H1 (cell line): Measurements from ENCODE around the gene MYO7B. TPM values are rescaled to one million over a fixed set of nuclear protein-coding genes. Genes with fewer than 3 reads are reported as not detected.

Source experiments
- BACH1 ChIP-seq: IDR thresholded peaks from 2 replicates; pipeline ENCODE4 v1.6.1; 2012; ENCODE audit warnings: low read length, improper control_type of control experiment
- BRCA1 ChIP-seq: IDR thresholded peaks from 2 replicates; pipeline ENCODE4 v1.6.1; 2012; ENCODE audit warnings: low read depth, low read length, improper control_type of control experiment
- CREB1 ChIP-seq: IDR thresholded peaks from 2 replicates; pipeline ENCODE4 v1.6.1; 2012; ENCODE audit warnings: inconsistent platforms
- EZH2 ChIP-seq: fragments of 200-600 bp; sonication (generic); IDR thresholded peaks from 2 replicates; pipeline ENCODE4 v1.7.1; 2012; ENCODE audit warnings: low read depth, mild to moderate bottlenecking, moderate library complexity, low read length, inconsistent platforms; ENCODE audit not compliant: severe bottlenecking
- GTF2F1 ChIP-seq: IDR thresholded peaks from 2 replicates; pipeline ENCODE4 v1.6.1; 2012; ENCODE audit warnings: low read depth, low read length, improper control_type of control experiment, borderline replicate concordance
- HDAC6 ChIP-seq: IDR thresholded peaks from one replicate; pipeline ENCODE4 v1.7.1; 2012; ENCODE audit warnings: low read depth, mild to moderate bottlenecking, inconsistent platforms, low read length, moderate library complexity
- MAFK ChIP-seq: IDR thresholded peaks from 2 replicates; pipeline ENCODE4 v1.6.1; 2012; ENCODE audit warnings: low read depth, mild to moderate bottlenecking, improper control_type of control experiment, low read length
- POU5F1 ChIP-seq: IDR thresholded peaks from 2 replicates; pipeline ENCODE4 v1.6.1; 2011; ENCODE audit warnings: low read depth, mild to moderate bottlenecking, low read length, moderate library complexity
- SP1 ChIP-seq: IDR thresholded peaks from 2 replicates; pipeline ENCODE4 v1.6.1; 2011; ENCODE audit warnings: low read depth, low read length
- USF2 ChIP-seq: IDR thresholded peaks from 2 replicates; pipeline ENCODE4 v1.6.1; 2011; ENCODE audit warnings: low read length, improper control_type of control experiment
- ZNF274 ChIP-seq: IDR thresholded peaks from 2 replicates; pipeline ENCODE4 v1.7.0; 2012; ENCODE audit warnings: low read length, borderline replicate concordance; ENCODE audit errors: extremely low read depth
- polyA plus RNA-seq, 7 experiments: library from polyadenylated mRNA; depleted of rRNA in 3 of 7; stranded (reverse) in 5 of 7; unstranded in 2 of 7; fragments of >200 nt in 5 of 7; fragments of 200-250 nt in 2 of 7; gene quantifications; 1 replicate in 5 of 7; 2 replicates in 1 of 7; 4 replicates in 1 of 7; pipeline versions ENCODE4 v1.2.1 to v1.2.3, GENCODE V29; 2011 to 2013; ENCODE audit warnings: missing spikeins in 2 of 7, mixed read lengths in 2 of 7
- total RNA-seq: library from RNA; stranded (reverse); fragmentation: NEBNext Ultra II Directional; extraction: Animal tissue kit (Norgen Biotek cat#: 25700); gene quantifications from 2 replicates; pipeline ENCODE4 v1.2.1, GENCODE V29; 2021
- TF ChIP-seq, protein P1 (sequence below): IDR thresholded peaks from 2 replicates; pipeline ENCODE4 v1.6.1; 2011; ENCODE audit warnings: low read depth, mild to moderate bottlenecking, low read length; ENCODE audit not compliant: insufficient read depth

The MYO7B gene
- total and polyA plus RNA-seq, 2 of the 8 experiments (the other 6 are each of a cell fraction or from before 2014, with no cell fraction given) = not detected

GRCh38 chr2:127581516-127582490 is 46.3 kb downstream of the MYO7B start (continued):
- TF ChIP-seq GTF2F1 (no peak), USF2 (no peak), ZNF274 (no peak), SP1 (no peak), POU5F1 (no peak), EZH2 (no peak), HDAC6 (no peak), CREB1 (no peak), BACH1 (no peak), BRCA1 (no peak), MAFK (no peak)
- TF ChIP-seq, protein P1, sequence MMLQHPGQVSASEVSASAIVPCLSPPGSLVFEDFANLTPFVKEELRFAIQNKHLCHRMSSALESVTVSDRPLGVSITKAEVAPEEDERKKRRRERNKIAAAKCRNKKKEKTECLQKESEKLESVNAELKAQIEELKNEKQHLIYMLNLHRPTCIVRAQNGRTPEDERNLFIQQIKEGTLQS = no peak
